Stimulated activated CD8-positive, alpha-beta memory T cell treated with anti-CD3 and anti-CD28 coated beads, Interleukin-2, amount 100 ng/mL, for 1 hour (primary cell): ENCODE results near the gene ALAS1.

Source experiments
- DNase-seq, 2 donors: peaks; one replicate each; pipeline ENCODE4 v3.0.0-alpha.2; 2020; ENCODE audit warnings: low read depth in 2 of 2

ALAS1 gene

DNA sequence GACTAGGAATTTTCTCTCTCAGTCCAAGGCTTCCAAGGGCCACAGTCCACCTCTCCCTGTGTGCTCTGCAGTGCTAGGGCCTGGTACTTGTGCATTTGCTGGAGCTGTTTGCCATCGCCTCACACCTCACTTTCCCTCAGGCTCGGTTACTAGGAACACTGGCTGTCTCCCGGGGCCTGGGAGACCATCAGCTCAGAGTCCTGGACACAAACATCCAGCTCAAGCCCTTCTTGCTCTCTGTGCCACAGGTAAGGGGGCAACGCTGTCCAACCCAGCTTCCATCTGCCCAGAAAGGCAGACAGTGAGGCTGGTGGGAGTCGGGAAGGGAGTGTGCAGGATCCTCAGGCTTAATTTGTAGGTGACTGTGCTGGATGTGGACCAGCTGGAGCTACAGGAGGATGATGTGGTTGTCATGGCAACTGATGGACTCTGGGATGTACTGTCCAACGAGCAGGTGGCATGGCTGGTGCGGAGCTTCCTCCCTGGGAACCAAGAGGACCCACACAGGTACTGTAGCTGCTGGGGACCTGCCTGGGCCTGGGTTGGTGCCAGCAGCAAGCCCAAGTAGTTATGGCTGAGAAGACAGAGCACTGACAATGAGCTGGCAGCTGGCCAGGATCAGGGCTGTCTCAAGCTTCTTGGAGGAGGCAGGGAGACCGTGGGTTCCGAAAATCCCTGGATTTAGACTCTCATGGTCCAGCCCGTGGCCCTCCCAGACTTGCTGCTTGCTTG lies 51.0 kb downstream of the ALAS1 start:
- no peak for DNase-seq

GRCh38 chr3:52249683-52250082 lies 51.7 kb downstream of the ALAS1 start:
- no peak for DNase-seq

DNA sequence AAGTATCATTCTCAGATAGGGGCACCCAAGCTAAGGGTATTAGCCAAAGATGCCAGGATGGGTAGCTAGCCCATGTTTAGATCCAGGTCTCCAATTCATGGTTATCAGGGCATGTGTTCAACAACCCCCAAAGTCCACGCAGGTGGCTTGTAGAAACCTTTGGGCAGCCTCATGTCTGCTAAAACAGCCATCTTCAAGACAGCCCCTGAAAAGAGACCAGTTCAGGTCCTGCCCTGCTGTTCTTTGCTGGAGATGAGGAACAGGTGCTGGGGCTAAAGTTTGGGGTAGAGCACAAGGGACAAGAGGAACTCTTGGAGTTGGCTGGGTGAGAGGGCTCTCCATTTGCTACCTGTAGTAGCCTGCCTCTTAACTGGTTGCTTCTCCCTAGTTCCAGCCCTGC lies 52.2 kb downstream of the ALAS1 start:
- DNase-seq, result no peak

DNA sequence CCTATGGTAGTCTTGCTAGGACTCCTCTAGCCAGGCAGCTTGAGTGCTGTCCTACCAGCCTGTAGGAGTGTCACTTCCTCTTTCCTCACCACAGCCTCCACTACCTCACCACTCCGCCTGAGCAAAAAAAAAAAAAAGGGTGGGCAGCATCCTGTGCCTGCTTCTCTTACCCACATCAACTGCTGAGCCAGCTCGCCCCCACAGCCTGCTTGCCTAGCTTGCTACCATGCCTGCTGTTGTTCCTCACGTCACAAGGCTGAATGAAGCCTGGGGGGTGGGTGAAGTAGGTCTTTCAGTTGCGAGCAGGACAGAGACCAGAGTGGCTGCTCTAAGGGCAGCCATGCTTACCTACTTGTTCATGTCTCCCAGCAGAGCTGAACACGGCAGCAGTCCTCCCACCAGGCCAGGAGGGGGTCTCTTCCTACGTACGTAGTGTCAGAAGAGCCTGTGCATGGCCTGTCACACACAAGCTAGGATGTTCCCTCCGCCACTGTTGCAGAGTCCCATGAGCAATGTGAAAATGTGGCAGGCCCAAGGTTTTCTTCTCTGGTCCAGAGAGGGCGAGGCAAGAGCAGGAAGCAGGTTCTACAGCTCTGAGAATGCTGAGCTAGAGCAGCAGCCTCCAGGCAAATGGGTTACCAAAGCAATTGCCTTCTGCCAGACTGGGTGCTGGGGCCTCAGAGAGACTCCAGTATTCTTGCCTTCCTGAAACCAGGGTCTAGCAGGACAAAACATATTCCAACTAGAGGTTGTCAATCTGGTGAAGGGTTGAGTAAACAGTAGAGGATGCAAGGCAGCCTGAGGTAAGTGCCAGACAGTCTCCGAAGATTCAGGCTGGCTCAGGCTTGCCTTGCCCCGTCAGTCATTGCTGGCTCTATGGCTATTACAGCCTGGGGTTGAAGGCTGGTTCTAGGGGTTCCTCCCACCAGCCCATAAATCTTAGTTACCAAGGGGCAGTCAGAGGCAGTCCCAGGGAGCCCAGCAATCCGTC lies 55.6 kb downstream of the ALAS1 start:
- peak; percentile 62 to 65 for DNase-seq

DNA sequence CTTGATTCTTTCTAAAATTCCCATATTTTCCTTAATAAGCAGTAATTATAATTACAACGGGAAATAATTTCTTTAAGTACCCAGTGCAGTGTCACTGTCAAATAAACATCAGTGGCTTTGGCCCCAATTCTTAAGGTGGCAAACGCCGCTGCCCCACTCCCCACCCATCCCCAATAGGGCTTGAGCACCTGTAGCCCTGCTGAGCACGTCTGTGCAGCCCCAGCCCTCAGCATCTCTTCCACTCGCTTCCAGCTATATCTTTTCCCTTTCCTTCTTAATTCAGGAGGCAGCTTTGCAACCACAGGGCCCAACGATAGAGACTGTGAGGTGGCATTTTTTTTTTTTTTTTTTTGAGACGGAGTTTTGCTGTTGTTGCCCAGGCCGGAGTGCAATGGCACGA lies 56.6 kb downstream of the ALAS1 start:
- no peak for DNase-seq

DNA sequence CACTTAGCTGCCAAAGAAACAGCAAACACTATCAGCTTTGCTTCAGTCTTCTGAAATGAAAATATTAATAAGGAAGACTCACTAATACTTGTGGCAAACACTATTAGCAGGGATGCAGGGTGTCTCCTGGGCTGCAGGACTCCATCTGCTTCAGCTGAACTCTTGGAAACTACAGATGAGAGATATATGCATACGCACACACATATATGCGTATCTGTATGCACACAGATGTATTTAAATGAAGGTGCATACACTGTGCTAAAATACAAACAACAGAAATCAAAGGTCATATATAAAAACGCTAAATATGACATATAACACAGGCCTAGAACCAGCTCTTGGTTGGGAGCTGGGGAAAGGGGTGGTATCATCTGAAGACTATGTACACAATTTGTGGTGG lies 58.2 kb downstream of the ALAS1 start:
- no peak for DNase-seq

GRCh38 chr3:52256622-52257021 lies 58.7 kb downstream of the ALAS1 start:
- DNase-seq, result no peak

DNA sequence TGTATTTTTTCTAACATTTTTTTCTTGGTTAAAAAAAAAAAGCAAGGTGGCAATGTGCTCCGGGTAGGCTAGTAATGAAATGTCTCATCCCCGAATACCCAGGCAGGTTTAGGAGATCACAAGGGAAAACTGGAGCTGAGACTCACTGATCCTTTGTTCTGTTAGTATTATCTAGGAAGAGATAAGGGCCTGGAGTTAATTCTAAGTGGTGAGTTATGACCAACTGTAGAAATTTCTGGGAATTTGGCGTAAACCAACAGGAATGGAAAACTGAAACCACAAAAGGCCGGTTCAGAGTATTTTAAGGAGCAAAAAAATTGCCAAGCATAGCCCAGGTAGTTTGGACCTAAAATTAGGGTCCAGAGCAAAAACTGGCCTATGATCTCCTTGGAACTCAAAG lies 60.0 kb downstream of the ALAS1 start:
- no peak for DNase-seq

DNA sequence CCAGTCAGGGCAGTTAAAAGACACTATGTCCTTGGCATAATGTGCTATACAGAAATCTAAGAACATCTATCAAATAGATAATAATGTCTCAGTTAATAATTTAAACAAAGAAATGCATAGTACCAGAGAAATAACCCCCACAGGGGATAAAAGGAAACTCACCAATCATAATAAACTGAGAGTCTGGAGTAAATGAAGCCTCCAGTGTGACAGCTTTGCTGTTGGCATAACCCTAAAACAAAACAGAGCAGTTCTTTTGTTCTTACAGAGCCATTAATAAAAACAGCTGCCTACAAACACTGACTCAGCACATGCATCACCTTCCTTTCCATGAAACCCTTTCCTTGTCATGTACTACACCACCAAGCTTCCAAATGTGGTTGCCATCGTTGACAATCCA lies 61.1 kb downstream of the ALAS1 start:
- no peak for DNase-seq

DNA sequence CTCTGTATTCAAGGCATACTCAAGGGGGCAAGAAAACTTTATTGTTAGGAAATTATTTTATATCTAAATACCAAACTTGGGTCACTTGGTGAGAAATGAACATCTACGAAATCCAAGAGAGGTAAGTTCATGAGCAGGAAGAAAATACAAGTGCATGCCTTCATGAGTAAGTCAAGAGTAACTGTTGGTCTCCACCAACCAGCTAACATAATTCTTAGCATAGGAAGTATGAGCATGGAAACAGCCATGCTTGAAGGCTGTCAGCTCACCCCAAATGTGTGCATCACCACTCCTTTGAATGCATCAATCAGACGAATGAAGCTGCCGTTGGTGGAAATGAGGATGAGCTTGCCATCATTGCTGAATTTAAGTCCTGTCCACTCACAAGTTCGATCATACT lies 61.5 kb downstream of the ALAS1 start:
- DNase-seq, result no peak

DNA sequence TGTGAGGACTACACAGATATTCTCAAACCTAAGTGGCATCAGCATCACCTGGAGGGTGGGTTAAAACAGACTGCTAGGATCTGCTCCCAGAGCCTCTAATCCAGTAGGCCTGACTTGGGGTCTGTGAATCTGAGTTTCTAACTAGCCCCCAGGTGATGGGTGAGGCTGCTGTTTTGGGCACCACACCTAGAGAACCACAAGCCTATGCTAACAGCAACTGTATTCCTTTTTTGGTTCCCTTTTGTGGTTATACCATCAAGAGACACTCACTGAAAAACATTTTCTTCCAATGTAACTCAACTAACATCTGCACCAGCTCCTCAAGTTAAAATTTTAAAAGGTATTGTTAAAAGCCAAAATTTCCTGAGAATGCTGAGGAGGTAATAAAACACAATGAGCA lies 64.5 kb downstream of the ALAS1 start:
- no peak for DNase-seq
